ENCODE results near the gene DUSP6.

DNA sequence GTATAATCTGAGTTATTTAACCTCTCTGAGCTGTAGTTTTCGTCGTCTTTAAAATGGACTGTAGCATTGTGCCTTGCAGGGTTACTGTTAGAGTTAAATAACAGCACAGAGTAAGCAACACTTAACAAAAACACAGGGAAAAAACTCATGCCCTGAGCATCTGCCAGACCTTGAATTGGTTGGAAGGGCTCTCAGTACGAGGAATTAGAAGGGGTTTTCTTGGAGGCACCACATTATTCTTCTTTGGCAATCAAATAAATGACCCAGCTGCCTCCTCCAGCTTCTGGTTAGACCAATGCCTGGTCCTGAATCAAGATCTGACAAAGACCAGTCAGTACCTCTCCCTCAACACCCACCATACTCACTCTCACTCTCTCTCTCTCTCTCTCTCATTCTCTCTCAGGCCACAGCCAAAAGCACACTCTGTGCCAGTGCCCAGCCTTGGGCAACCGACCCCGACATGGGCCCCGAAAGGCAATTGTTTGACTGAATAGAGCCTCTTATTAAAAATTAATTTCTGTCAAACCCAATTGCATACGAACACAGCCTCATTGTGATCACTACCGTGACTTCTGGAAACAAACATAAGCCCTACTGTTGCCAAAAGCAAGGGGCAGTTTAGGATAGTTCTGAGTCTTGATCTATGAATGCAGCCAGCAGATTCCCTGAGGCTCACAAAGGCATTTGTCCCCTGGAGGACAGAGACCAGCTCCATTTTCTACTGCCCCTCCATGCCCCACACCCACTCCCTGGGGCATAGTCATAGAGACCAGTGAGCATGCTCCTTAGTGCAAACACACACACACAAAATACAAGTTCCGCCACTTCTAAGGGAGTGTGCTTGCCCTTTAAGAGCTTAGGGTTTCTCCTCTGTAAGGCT is 23.9 kb downstream of the DUSP6 start:
- no peak for TF ChIP-seq EZH2 (IDR thresholded peaks at IDR 0.05; ENCODE audit: insufficient read depth, poor library complexity, severe bottlenecking)
- no peak for TF ChIP-seq EZH2phosphoT487 (IDR thresholded peaks at IDR 0.05; ENCODE audit: insufficient read depth, low read depth)
